ENCODE measurements around the gene NSF.
"Not testable (repeated sequence)": the region's sequence is repeated elsewhere in the genome, so short reads cannot be mapped to it uniquely, and the experiment has no call there.

The NSF gene

DNA sequence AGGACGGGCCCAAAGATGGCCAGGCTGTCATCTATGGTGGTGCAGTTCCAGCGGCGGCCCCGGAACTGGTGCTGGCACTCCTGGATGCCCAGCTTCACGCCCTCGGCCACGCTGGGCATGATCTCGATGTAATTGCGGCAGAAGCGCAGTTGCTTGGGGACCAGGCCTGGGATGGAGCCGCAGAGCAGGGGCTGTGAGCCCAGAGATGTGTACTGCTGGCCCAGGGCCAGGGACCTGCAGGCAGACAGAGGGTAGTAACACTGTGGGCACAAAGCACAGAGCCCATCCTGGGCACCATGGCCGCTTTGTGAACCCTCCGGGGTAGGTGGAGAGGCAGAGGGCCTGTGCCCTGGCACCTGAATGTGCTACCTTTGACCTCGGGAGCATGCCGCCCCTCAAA, 183.2 kb downstream of the NSF start:
- DNase-seq (ENCODE audit: low spot score): no peak

DNA sequence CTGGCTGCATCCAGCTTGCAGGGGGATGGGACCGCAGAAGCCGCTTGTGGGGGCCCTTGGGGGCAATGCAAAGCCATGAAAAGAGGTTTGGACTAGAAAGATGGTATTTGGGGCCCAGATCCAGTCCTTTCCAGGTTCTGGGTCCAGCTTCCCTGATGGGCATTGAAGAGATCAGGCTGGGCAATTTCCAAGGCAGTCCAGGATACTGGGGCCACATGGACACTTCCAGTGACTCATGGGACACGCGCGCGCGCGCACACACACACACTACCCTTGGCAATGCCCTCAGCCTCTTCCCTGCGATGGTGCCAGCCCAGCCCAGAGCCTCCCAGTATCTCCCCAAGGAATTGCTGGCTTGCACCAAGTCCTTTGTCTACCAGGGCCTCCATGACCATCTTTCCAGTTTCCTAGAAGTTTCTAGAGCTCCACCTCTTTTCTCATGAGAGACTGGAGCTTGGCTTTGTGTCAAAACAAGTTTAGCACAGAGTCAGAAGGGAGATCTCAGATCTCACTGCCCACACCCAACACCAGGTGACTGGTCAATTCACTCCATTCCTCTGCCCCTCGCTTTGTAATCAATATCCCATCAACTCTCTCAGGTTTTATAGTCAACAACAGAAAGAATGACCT, 183.8 kb downstream of the NSF start:
- DNase-seq (ENCODE audit: low spot score): no peak

DNA sequence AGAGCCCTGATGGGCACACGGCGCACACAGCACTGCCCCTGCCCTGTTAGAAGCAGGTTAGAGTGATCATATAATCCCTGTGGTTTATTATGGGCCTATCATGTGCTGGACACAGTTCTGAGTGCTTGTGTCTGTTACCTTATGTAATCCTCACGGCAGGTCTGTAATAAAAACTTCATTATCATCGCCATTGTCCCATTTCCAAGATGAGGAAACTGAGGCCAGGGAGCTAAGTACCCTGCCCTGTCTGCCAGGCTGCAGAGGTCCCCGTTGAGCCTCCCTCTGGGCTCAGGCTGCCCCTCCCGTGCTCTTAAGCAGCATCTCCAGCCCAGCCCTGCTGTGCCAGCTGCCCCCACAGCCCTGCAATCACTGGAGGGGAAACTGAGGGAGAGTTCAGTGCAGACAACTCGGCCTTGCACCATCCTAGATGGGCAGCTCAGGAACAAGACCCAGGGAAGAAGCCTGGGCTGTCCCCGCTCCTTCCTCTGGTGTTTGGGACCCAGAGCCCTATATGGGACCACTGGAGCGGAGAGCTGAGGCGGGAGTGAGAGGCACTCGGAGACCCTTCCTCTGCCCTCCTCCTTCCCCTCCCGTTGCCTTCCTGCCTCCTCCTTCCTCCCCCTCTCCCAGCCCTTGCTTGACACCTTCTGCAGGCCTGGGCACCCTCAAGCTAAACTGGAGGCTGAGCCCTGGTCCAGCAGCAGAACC, 186.0 kb downstream of the NSF start:
- DNase-seq (ENCODE audit: low spot score): no peak

DNA sequence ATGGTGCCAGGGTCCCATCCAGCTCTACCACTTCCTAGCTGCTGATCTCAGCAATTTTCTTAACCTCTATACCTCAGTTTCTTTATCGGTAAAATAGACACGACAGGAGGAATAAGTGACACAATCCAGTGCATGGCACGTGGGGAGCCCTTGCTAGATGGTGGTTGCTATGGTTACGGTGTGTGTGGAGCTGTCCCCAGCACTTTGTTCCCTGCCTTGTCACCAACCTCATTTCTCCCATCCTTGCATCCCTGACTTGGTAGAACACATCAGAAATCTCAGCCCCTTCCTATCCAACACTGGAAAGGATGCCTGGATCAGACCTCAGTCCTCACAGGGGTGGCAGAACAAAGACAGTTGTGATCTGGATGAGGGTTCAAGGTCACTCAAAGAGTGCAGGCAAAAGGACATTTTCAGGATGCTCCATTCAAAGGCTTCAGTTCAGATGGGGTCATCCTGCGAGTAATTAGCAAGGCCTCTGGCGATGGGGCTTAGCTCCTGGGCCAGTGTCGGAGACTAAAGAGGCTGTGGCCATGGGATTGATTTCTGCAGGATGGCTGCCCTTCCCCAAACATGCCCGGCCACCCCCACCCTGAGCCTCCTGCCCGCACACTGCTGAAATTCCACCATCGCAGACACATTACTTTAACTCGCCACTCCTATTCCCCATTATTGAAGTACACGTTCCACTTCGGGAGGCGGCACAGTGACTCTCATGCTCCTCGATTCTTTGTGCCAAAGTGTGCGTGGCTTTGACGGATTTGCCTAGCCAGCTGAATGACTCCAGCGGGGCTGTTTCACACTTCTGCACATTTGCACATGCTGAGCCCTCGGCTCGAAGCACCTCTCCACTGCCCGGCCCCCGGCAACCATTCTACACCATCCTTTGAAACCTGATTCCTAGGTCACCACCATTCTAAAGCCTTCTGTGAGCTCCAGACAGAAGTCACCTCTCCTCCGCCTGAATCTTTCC, 187.8 kb downstream of the NSF start:
- DNase-seq (ENCODE audit: low spot score): no peak

DNA sequence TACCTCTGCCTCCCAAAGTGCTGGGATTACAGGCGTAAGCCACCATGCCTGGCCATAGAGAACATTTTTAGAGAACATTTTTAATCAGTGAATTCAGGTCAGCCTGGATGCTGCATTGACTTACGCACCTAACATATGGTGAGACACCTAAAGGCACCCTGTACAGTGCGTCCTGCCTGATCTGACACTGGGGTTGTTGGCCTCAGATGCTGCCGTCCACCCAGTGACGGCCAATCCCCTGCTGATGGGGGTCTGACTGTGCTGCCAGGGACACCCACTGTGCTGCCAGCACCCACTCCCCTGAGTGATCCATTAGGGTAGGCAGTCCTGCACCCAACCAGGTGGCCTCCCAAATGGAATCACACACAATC, 189.5 kb downstream of the NSF start:
- DNase-seq (ENCODE audit: low spot score): no peak

DNA sequence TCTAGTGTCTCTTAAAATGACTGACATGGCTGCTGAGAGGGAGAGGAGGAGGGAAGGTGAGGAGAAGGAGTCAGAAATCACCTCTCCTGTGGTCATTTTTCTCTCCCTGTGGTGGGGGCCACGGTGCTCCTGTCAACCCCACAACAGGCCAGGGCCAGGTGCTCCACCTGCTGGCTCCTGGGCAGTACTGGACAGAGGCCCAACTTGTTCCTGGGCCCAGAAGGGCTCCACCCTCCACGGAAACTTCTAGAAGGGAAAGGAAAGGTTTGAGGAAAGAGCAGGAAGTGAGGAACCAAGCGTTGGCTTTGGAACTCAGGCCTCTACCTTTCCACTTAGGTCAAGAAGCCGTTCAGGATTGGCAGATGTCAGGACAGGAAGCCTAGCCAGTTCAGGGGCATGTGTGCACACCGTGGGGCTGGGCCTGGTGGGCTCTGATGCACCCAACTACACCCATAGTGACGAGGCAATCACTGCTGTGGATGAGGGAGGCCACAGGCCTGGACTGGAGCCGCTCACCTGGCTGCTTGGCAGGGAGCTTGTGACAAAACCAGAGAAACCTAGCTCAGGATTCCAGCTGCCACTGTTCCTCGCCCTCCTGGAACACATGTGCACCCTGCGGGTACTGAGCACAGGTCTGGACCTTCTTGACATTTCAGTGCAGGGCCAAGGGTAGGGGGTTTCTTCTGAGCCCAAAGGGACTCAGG, 191.9 kb downstream of the NSF start:
- DNase-seq (ENCODE audit: low spot score): no peak

DNA sequence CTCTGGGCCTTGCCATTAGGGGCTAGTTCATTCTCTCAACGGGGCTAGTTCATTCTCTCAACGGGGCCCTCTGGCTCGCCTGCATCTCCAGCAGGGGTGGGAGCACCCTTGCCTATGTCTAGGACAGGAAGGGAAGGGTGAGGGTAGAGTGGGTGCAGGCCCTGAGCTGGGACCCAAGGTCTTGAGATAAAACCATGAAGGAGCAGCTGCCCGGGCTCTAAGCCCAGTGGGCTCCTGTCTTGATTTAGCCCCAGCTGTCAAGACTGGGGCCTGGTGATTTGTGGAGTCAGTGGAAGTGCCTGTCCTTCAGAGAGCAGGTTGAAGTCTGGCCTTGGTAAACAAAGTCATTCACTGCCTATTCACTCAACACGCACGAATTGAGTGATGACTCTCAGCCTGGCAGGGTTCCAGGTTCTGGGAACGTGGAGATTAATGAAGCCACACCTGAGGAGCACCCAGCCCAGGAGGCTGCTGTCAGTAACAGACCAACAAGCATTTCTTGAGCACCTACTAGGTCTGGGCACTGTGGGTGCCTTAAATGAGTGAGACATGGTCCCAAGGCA, 192.6 kb downstream of the NSF start:
- DNase-seq (ENCODE audit: low spot score): no peak

DNA sequence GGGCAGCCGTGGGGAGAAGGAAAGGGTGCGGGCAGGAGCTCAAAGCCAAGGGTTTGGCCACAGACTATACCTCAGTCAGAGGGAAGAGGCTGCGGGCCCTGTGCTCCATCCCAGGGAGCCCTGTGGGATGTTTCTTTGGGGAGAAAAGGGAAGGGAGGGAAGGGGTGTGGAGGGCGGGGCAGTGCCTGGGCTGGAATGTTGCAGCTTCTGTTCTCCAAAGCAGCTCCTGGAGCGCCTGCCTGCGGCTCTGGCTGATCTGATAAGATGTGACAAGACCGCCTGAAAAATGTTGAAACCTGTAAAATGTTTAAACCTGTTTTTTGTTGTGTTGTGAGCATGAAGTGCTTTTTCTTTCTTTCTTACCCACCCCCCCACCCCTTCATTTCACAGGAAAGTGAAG, 195.2 kb downstream of the NSF start:
- DNase-seq (ENCODE audit: low spot score): peak; percentile 35

DNA sequence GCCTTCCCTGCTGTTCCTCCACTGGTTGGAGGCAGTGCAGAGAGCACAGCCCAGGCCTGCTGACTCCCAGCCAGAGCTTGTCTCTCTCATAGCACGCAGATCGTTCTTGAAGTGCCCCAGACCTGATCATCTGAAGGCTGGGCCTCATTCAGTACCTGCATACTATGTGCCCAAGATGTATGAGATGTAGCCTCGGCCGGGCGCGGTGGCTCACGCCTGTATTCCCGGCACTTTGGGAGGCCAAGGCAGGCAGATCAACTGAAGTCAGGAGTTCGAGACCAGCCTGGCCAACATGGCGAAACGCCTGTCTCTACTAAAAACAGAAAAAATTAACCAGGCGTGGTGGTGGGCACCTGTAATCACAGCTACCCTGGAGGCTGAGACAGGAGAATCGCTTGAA, 197.0 kb downstream of the NSF start:
- no peak for DNase-seq (ENCODE audit: low spot score)

DNA sequence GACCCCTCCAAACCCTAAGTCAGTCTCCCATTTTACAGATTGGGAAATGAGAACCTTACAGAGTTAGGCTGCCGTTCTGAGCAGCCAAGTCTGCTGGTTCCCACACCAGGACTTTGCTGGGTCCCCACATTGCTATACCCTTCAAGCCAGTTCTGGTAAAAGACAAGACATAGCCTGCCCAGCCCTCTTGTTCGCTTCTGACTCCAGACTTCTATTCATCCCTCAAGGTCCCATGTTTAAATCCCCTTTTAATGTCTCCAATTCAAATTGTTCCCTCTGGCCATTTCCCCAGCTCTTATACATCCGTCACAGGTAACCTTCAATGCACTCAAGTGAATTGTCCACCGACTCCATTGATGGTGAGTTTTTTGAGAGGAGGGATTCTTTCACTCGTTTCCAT, 197.8 kb downstream of the NSF start:
- no peak for DNase-seq (ENCODE audit: low spot score)

DNA sequence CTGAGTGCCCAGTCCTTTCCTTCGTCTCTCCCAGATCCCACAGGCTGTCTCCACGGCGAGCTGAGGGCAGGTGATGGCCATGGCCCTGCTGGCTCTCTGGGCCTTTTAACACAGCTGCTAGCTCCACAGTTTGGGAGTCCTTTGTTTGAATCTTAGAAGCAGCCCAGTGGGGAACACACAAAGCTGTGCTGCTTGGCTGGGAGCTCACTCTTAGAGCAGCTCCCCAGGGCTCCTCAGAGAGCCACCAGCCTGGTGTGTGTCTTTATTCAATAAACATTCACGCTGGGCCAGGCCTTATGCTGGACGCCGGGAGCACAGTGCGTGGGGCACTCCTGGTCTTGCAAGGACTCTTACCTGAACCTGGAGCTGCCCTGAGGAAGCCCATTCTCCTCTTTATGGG, 198.3 kb downstream of the NSF start:
- no peak for DNase-seq (ENCODE audit: low spot score)

DNA sequence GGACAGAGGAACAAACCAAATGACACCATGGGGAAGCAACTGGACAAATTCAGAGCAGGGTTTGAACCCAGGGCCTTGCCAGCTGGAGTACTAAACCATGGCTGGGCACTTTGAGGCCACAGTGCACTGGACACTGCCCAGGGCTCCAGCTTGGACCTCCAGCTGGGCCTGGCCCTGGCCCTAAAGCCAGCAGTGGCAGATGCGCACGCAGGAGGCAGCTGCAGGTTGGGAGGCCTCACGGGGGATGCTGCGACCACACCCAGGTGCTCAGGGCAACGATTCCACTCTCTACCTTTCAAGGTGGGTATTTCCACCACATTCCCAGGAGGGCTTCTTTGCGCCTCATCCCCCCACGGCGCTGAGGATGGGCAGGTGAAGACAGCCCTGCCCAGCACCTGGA, 199.1 kb downstream of the NSF start:
- no peak for DNase-seq (ENCODE audit: low spot score)

DNA sequence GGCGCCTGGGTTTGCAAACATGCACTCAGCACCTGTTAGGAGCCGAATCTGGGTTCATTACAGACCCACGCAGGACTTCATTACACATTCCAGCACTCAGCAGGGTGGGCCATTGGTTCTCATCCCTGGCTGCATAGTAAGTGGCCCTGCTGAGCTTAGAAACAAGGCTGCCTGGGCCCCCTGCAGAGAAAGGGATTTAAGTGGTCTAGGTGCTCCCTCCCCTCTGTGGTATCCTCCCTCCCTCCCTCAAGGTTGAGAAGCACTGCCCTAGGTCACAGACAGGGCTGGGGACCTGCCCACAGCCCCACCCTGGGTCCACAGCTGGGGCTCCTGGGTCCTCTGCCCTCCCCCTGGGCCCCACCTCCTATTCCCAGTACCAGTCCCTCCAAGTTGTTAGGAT, 199.7 kb downstream of the NSF start:
- no peak for DNase-seq (ENCODE audit: low spot score)

DNA sequence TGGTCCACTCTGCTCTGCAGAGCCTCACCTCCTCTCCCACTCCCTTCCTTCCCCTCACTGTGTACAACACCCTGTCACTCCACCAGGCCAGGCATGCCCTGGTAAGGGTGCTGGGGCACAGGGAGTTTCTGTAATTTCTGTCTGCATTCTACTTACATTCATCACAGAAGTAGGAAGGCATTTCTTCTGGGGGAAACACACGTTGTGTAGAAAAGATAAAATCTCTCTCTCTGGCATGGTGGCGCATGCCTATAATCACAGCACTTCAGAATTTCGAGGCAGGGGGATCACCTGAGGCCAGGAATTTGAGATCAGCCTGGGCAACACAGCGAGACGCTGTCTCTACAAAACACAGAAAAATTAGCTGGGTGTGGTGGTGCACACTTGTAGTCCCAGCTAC, 201.1 kb downstream of the NSF start:
- DNase-seq (ENCODE audit: low spot score): no peak

DNA sequence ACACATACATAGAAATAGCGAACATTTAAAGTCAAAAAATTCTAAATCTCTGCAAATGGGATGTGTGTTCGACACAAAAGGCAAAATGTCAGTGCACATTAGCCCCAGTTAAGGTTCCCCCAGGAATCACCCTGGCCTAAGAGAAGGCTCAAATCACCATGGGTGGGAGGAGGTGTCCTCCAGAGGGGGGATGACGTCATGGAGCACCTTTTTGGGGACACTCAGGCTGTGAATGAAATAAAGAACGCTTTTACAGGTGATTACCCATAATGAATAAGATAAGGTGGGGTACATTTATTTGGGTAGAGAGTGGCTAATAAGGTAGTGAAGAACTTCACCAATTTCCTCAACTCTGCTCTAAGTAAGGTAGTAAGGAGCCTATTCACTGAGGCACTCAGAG, 201.6 kb downstream of the NSF start:
- no peak for DNase-seq (ENCODE audit: low spot score)

DNA sequence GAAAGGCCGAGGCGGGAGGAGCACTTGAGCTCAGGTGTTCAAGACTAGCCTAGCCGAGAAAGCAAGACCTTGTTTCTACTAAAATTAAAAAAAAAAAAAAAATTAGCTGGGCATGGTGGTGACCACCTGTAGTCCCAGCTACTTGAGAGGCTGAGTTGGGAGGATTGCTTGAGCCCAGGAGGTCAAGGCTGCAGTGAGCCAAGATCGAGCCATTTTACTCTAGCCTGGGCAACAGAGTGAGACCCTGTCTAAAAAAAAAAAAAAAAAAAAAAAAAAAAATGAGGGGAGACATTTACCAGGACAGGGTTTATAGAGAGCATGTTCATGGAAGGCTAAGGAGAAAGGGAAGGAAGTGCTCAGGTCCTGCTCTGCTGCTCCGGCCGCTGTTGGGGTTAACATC, 202.6 kb downstream of the NSF start:
- DNase-seq (ENCODE audit: low spot score): not testable (repeated sequence)

DNA sequence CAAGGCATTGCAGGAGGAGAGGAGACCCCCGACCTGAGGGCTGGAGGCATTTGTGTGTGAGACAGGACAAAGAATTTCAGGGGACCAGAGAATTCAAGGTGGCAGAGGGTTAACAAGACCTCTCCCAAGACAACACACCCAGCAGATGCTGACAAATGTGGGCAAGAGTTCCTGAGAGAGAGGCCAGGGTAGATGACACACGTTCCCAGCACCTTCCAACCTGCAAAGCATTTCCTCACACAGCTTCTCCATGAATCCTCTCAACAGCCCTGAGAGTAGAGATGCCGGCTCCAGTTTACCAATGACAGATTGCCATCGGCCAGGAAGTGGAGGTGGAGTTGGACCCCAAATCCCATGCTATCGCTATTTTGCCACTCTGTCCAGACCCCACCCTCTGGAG, 203.1 kb downstream of the NSF start:
- DNase-seq (ENCODE audit: low spot score): no peak

DNA sequence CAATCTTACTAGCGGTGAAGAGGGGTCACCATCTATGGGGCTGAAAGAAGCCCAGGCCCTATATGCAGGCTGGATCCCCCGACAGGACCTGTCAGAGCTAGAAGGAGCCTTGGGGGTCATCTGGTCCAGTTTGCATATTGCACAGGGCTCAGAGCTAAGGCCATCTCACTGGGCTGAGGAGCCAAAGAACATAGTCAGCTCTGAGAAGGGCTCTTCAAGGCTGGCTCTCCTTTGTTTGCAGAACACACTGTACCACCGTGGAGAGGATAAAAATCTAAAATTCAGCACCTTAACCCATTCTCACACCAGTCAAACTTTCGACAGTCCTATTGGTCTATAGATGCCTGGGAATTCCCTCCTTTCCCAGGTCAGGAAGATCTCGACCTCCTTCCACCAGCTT, 203.8 kb downstream of the NSF start:
- DNase-seq (ENCODE audit: low spot score): no peak

DNA sequence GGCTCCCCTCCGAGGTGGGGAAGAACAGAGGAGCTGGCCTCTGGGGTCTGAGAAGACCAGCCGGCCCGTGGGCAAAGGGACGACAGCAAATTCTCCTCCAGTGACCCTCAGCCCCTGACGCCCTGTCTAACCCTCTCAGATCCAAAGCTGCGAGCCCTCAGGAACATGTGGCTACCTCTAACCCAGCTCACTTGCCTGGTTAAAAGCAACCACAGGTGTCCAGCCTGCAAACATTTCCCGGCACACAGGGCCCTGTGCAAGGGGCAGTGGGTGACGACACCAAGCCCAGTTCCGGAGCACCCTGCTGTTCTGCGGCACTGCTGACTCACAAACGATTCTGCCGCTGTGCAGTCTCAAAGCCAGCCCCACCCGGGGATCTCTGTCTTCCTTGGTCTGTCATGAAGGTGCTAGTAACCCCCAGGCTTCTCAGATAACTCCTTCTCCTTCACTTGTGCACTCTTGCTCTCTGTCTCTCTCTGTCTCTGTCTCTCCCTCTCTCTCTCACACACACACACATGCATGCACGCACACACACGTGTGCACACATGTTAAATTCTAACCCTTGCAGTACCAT, 205.0 kb downstream of the NSF start:
- DNase-seq (ENCODE audit: low spot score): peak; percentile 56

DNA sequence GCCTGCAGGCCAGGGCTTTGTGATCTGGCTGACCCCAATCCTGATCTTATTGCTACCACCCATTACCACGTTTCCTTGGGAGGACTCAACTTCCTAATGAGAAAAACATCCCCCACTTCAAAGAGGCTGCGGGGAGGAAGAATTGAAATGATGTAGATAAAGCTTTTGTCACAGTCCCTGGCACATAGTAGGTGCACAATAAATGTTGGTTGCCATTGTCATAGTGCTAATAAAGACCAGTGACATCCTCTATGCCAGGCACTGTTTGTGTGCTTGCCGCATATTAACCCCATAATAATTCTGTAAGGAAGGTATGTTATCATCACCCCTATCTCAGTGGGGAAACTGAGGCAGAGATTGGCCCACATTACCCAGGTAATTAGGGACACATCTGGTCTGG, 205.6 kb downstream of the NSF start:
- DNase-seq (ENCODE audit: low spot score): no peak

DNA sequence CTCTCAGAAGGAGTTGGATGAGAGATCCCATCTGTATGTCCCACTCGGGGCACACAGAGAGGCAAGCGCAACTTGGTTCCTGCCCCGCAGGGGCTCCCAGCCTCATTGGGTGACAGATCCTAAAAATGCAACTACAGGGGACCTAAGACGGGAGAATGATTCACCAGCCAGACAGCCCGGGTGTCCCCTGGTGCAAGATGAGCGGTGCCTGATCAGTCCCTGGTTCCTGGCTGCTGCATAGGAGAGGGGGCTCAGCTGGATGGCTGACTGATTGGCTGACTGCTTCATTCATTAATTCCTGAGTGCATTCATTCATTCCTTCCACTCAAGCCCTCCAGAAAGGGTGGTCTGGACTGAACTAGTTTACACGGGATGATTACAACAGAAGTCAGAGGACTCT, 206.1 kb downstream of the NSF start:
- DNase-seq (ENCODE audit: low spot score): no peak
